ENCODE data around the gene CDKN2AIP. TPM values are rescaled to one million over a fixed set of nuclear protein-coding genes. Genes with fewer than 3 reads are reported as not detected.
"Not testable (repeated sequence)": the region's sequence is repeated elsewhere in the genome, so short reads cannot be mapped to it uniquely, and the experiment has no call there.

Gene CDKN2AIP
- total RNA-seq, 6 experiments from 2014 or later: 5.6 to 10.6 (median 6.8) TPM

- H3K27ac ChIP-seq: no peak overlapping the region
- TF ChIP-seq POLR2A (IDR thresholded peaks at IDR 0.05): no peak
- TF ChIP-seq CTCF (IDR thresholded peaks at IDR 0.05): peak; percentile 80 to 94 (median 91)
- 24% methylated on average over 12 of the region's 12 CpGs for whole genome bisulfite sequencing (ENCODE audit: insufficient coverage, low coverage, low lambda C conversion rate, missing lambda C conversion rate)
- H3K36me3 ChIP-seq: no peaks in the 10 kb centered on the region
- no peak overlapping the region for H3K4me3 ChIP-seq
- intact Hi-C loops (cut with DNase I): no loop called here
- H3K9me3 ChIP-seq: no peaks in the 10 kb centered on the region
- peak; percentile 86 to 94 (median 86) for ATAC-seq
- no peaks in the 10 kb centered on the region for H3K27me3 ChIP-seq
- peaks cover 0 to 18% (median 7%) of the 10 kb centered on the region in 4 donors for H3K4me1 ChIP-seq
- DNase-seq: peak; percentile 85 to 86 (median 85)
Measured at GRCh38 chr4:183471946-183472708, 27.7 kb downstream of the CDKN2AIP start.

- Histone ChIP-seq H3K9me3 (no peaks in the 10 kb centered on the region), H3K36me3 (no peaks in the 10 kb centered on the region), H3K27me3 (no peaks in the 10 kb centered on the region), H3K27ac (no peak overlapping the region), H3K4me1 (no peaks in the 10 kb centered on the region), H3K4me3 (no peak overlapping the region)
- TF ChIP-seq CTCF (IDR thresholded peaks at IDR 0.05) (no peak), POLR2A (IDR thresholded peaks at IDR 0.05) (no peak)
- intact Hi-C loops (cut with DNase I): no loop called here
- no peak for ATAC-seq
- WGBS (ENCODE audit: insufficient coverage, low coverage, low lambda C conversion rate, missing lambda C conversion rate): 50% methylated on average over 5 of the region's 5 CpGs
- DNase-seq: no peak
Measured at GRCh38 chr4:183478123-183478522, 33.7 kb downstream of the CDKN2AIP start.

DNA sequence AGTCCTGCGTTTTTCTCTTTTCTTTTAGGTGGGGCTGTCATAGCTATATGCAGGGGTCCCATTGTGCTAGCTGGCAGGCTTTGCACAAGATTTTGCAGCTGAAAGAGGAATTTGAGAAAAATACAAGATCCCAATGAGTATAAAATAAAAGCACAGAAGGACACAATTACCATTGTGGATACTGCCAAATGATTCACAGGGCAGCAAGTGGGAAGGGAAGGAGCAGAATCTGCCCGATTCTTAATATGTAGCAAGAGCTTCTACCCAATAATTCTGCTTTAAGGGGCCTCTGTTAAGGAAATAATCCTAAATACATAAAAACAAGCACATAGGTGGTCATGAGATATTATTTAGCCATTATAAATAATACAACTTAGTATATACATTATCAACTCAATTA is 34.5 kb downstream of the CDKN2AIP start:
- intact Hi-C loops (cut with DNase I): no loop called here
- WGBS (ENCODE audit: insufficient coverage, low coverage, low lambda C conversion rate, missing lambda C conversion rate): 88% methylated on average over 2 of the region's 2 CpGs
- Histone ChIP-seq H3K36me3 (no peaks in the 10 kb centered on the region), H3K4me3 (no peak overlapping the region), H3K27me3 (no peaks in the 10 kb centered on the region), H3K4me1 (no peaks in the 10 kb centered on the region), H3K27ac (no peak overlapping the region), H3K9me3 (no peaks in the 10 kb centered on the region)
- no peak for DNase-seq
- no peak for ATAC-seq
- TF ChIP-seq CTCF (IDR thresholded peaks at IDR 0.05) (no peak), POLR2A (IDR thresholded peaks at IDR 0.05) (no peak)

GRCh38 chr4:183482515-183483095 is 38.2 kb downstream of the CDKN2AIP start:
- ATAC-seq; H3K9me3 ChIP-seq; H3K27me3 ChIP-seq; H3K27ac ChIP-seq; intact Hi-C loops (cut with DNase I); DNase-seq; H3K36me3 ChIP-seq; H3K4me1 ChIP-seq; H3K4me3 ChIP-seq: not testable (repeated sequence)
- WGBS (ENCODE audit: insufficient coverage, low coverage, low lambda C conversion rate, missing lambda C conversion rate): no CpG with 5 or more reads among the region's 33 CpGs

DNA sequence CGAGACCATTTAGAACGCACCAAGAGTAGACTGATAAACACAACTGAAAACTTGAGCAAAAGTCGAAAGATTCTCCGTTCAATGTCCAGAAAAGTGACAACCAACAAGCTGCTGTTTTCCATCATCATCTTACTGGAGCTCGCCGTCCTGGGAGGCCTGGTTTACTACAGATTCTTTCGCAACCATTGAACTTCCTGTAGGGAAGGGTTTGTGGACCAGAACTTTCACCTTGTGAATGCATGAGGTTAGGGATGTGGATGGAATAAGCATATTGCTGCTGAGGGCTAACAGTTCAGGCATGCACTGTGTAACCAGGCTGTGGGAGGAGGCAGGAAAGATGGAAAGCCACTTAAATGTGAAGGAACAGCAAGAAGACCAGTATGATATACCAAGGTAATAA is 39.6 kb downstream of the CDKN2AIP start:
- Histone ChIP-seq H3K27ac (no peak overlapping the region), H3K4me3 (no peak overlapping the region), H3K4me1 (no peaks in the 10 kb centered on the region), H3K36me3 (no peaks in the 10 kb centered on the region), H3K9me3 (no peaks in the 10 kb centered on the region), H3K27me3 (no peaks in the 10 kb centered on the region)
- no peak for ATAC-seq
- WGBS (ENCODE audit: insufficient coverage, low coverage, low lambda C conversion rate, missing lambda C conversion rate): 82% methylated on average over 6 of the region's 7 CpGs
- no peak for TF ChIP-seq POLR2A (IDR thresholded peaks at IDR 0.05)
- no peak for TF ChIP-seq CTCF (IDR thresholded peaks at IDR 0.05)
- no peak for DNase-seq
- intact Hi-C loops (cut with DNase I): no loop called here
